Activated CD4-positive, CD25-positive, alpha-beta regulatory T cell (primary cell): Measurements from ENCODE around the gene SORCS2.

Source experiments
- DNase-seq, 4 experiments: peaks; one replicate each; lab custom pipeline; 2025; lab: John Stamatoyannopoulos, UW

Gene SORCS2

DNA sequence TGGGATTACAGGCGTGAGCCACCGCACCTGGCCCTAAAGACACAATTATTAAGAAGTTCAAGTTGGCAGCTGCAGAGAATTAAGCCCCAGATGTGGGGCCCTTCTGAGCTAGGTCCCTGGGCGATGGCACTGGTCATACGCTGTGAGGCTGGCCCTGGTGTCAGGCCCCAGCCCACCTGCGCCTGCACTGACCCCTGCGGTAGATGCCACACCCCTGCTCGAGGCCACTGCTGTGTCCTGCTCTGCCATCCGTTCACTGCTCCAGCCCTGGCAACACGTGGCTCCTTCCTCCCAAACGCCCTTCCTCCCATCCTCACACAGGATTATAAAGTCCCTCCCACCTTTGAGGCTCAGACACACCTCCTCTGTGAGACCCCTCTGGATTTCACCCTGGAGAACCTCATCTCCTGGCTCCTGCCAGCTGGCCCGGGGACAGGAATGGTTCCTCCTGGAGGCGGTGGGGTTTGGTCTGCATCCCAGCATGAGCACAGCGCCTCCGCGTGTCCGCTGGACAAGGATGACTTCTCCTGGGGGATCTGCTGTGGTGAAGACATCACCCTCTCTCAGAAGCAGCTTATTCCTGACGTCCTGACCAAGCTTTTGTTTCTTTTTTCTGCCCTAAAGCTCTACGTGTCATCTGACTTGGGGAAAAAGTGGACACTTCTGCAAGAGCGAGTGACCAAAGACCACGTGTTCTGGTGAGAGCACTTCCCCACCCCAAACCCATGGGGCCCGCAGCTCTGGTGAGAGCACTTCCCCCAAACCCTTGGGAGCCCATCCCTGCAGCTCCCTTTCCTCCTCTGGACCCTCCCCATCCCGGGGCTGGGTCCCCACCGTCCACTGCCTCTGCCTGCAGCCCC, 461.4 kb downstream of the SORCS2 start:
- DNase-seq, result no peak

DNA sequence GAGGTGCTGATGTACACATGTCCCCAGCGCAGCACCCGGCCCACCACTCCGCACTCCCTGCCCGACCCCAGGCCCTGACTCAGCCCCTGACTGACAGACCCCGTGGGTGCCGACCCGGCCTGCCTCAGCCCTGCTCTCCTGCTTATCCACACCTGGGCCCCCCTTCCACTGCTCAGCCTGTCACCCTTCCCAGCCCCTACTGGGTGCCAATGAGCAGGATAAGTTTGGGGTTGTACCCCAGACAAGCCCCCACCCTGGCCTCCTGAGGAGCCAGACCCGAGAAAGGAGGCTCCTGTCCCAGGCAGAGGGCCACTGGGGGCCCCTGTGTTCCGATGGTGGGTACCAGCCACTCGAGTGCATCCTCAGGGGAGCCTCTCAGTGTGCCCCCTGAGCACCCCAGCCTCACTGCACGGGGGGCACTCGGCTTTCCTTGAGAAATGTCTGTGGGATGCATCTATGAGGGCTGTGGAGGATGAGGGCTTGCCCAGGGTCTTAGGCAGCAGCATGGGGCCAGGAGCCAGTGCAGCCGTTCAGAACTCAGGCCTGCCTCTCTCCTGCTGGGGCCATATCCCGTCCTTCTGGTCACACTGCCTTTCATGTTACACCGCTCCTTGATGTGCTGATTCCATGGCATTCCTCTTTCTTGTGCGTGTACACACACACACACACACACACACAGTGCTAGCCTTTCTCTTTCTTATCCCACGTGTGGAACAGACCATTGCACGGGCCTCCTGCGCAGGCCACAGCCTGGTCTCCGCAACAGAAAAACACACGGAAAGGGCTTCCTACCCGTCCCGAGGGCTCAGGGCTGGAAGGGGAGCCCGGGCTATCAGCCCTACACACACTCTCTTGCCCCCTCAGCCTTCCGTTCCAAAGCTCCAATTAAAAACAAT, 462.5 kb downstream of the SORCS2 start:
- DNase-seq, result no peak

DNA sequence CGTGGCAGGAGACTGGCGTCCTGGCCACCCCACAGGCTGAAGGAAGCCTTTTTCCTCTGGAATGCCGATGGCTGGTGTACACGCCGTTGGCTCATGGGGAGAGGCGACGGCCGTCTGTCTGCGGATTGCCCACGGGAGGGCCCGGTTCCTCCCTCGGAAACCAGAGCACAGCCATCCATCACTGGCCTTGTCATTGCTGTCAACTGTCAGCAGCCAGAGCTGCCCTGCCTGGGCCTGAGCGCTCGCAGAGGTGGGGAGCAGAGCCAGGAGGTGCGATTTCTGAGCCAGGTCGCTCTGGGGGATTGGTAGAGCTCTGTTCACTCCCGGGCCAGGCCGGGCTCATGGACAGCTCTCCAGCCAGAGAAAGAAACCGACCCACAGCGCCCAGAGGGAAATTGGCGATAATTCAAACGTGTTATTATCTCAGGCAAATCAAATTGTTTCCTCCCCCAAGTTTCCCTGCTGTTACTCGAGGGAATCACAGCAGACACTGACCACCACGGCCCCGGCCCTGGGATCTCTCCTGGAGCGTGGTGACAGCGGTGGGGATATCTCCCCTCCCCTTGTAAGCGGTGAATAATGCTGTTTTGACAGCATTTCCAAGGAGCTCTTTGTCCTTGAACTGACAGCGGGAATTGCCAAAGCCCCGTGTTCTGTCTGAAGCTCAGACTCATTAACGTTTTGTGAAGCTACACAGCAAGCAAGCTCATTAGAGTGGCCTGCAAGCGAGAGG, 463.3 kb downstream of the SORCS2 start:
- DNase-seq, result no peak

- no peak for DNase-seq
Observed at GRCh38 chr4:7656244-7656800, 464.0 kb downstream of the SORCS2 start.

DNA sequence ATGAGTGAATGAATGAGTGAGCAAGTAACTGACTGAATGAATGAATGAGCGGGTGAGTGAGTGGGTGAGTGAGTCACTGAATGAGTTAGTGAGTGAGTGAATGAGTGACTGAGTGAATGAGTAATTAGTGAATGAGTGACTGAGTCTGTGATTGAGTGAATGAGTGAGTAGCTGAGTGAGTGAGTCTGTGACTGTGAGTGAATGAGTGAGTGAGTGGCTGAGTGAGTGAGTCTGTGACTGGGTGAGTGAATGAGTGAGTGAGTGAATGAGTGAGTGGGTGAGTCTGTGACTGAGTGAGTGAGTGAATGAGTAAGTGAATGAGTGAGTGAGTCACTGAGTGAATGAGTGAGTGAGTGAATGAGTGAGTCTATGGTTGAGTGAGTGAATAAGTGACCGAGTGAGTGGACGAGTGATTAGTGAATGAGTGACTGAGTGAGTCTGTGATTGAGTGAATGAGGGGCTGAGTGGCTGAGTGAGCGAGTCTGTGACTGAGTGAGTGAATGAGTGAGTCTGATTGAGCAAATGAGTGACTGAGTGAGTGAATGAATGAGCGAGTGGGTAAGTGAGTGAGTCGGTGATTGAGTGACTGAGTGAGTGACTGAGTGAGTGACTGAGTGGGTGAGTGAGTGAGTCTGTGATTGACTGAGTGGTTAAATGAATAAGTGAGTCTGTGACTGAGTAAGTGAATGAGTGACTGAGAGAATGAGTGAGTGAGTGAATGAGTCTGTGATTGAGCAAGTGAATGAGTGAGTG, 465.4 kb downstream of the SORCS2 start:
- DNase-seq, result no peak

- no peak for DNase-seq
Observed at GRCh38 chr4:7658341-7659204, 466.2 kb downstream of the SORCS2 start.

GRCh38 chr4:7659429-7660175, 467.3 kb downstream of the SORCS2 start:
- DNase-seq, result no peak

DNA sequence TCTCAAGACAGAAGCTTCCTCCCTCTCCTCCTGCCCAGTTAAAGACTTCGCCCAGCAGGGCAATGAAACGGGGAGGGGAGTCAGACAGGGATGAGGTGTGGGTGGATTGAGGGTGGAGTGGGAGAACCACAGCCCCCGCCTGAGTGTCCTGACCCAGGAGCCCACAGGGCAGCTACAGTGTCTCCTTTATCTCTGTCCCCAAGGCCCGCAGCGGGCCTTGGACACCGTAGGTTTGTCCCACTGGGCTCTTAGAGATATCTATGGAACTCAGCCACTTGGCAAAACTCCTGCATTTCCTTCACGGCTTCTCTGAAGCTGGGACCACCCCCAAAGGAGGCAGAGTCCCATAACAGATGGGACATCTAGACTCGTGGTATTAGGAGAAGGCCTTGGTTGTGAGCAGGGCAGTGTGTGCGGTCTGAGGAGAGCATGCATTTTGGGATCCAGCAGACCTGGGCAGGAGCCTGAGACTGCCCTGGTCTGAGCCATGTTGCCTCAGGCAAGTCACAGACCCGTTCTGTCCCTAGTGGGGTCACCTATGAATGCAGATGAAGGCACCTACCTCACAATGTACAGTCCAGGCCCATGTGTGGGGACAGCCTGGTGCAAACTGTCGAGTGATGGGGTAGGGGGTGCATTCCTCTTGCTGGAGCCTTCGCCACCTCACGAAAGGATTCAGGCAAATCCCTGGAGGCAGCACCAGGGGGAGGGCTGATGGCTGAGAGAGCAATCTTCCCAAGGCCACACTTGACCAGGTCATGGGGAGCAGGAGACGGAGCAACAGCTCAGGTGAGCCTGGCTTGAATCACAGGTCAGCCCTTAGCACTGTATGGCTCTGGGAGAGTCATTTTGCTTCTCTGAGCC, 468.1 kb downstream of the SORCS2 start:
- DNase-seq, result no peak

DNA sequence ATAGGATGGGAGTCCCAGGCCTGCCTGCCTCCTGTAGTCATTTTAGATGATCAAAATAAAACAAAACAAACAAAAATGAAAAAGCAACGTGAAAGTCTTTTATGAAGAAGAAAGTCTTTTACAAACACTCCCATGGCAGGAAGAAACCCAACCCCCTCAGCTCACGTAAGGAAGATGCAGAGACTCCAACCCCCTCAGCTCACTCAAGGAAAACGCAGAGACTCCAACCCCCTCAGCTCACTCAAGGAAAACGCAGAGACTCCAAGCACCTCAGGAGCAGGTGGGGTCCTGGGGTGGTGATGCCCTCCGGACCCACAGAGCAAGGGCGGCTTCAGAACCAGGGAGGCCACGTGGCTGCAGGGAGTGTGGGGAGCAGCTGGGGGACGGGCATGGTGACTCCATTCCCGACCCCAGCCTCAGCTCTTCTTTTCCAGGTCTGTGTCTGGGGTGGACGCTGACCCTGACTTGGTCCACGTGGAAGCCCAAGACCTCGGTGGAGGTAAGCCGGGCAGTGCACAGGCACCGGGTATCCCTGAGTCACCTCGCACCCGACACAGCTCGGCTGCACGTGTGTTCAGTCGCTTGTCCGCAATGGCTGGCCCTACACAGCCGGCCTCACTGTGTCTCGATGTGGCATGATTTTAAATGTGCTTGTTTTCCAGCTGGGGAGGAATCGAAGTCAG, 468.9 kb downstream of the SORCS2 start:
- DNase-seq, result no peak

DNA sequence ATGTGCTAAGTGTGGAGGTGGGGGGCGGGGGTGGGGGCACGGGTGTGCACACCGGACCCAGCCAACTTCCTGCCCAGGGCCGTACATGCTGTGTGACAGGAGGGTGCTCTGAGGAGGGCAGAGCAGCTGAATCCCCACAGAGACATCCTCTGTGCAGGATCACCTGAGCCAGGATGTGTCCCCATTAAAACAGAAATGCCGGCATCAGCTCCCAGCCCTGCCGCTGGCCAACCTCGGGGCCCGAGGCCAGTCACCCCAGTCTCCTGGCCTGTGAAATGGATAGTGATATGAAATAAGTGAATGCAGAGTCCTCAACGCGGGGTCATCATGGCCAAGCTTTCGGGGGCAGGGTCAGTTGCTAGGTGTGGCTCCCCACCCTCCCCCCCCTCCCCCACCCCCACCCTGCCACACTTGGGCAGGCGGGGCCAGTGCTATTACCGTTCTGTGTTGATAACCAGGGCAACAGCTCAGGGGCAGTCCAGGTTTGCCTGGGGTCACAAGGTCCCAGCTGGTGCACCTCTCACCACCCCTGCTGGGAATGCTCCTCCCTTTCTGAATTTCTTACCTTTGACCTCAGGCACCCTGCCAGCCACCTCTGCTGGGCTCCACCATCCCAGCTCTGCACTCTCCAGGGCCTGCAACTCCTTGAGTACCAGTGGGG, 469.6 kb downstream of the SORCS2 start:
- DNase-seq, result no peak

- no peak for DNase-seq
Observed at GRCh38 chr4:7662507-7662846, 470.1 kb downstream of the SORCS2 start.

- DNase-seq, result no peak
Observed at GRCh38 chr4:7663075-7663541, 470.8 kb downstream of the SORCS2 start.

DNA sequence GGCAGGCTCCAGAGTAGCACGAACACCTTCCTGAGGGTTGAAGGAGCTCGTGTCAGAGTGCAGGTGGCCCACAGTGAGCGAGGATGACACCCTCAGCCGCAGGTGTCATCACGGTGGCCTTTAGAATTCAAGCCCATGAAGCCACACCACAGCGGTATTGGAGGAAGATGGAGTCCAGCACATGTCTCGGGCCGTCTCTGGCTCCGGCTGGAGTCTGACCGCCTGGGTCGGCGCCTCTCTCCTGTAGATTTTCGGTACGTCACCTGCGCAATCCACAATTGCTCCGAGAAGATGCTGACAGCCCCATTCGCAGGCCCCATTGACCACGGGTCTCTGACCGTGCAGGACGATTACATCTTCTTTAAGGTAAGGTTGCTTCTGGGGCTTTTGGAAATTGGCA, 471.8 kb downstream of the SORCS2 start:
- DNase-seq, result no peak

GRCh38 chr4:7665321-7665720, 473.0 kb downstream of the SORCS2 start:
- DNase-seq, result no peak

DNA sequence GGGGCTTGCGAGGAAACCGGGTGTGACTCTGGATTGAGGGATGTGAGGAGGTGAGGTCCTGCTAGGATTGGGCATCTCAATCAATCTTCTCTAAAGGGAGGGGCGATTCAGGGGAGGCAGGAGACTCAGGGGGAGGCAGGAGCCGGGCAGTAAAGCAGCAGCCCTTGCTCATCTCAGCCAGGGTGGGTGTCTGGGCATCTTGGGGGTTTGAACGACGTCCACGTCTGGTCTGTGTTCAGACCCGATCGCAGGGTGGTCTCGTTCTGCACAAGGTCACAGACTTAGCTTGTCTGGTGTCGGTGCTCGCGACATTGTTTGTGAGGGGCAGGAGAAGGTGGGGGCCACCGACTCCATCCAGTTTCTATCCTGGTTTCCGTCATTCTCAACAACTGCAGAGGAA, 473.7 kb downstream of the SORCS2 start:
- DNase-seq, result no peak

DNA sequence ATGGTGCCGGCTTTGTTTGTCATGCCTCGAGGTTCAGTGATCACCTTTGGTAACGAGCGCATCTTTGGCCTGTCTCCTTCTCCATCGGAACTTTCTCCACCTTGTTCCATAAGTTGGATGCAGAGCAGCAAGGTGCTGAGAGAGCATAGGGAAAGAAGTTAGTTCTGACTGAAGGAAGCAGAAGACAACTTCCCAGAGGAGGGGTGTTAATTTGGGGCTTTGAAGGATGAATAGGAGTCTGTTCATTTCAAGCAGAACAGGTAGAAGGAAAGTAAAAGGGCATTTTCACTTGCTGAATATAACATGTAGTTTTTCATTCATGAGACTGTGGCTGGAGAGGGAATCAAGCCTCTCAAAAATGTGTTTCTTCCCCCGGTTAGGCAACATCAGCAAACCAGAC, 474.4 kb downstream of the SORCS2 start:
- no peak for DNase-seq

DNA sequence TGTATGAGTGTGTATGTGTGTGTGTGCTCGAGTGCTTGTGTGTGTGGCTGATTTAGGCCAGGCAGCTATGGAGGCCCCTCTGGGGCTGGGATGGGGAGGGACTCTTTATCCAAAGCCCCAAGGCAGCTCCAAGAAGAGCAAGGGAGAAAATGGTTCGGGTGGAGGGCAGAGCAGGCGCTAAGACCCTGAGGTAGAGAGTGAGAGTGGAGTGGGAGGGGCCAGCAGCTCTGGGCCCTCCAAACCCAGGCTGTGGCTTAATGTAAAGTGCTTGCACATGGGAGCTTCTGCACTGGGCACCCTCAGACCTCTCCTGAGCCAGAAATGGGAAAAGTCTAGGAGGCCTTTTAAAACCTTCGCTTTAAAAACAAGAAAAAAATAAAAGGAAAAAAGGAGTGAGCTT, 475.9 kb downstream of the SORCS2 start:
- DNase-seq, result no peak

GRCh38 chr4:7668826-7669225, 476.5 kb downstream of the SORCS2 start:
- DNase-seq, result no peak
